Endothelial cell of umbilical vein (primary cell): Measurements from ENCODE around the gene ZNF232. TPM values are rescaled to one million over a fixed set of nuclear protein-coding genes. Genes with fewer than 3 reads are reported as not detected.

Source experiments
- BruUV-seq: library from RNA; stranded (reverse); fragments of 400-500 nt; replicated peaks from 2 replicates; lab custom pipeline; 2021; lab: Mats Ljungman, UMichigan
- CTCF ChIA-PET: fragments of 300-600, 350-600 bp; sonication (Branson Sonifier 250); formaldehyde crosslinking; loops from one replicate; lab custom pipeline; 2021; ENCODE audit warnings: antibody characterized with exemption, inconsistent platforms; lab: Charles Lee
- POLR2A ChIA-PET: fragments of 300-600, 350-600 bp; sonication (Branson Sonifier 250); formaldehyde crosslinking; loops from one replicate; lab custom pipeline; 2021; ENCODE audit warnings: antibody characterized with exemption, inconsistent platforms; lab: Charles Lee
- DNase-seq: peaks from one replicate; pipeline ENCODE4 v3.0.0-alpha.2; 2011; ENCODE audit warnings: low read depth, low spot score
- FAIRE-seq: peaks from 2 replicates; lab custom pipeline; 2011; peaks lifted over from hg19 to GRCh38; lab: Jason Lieb, UNC
- H2AFZ ChIP-seq: 2 replicates; pipeline ENCODE4 v1.6.0; 2012; ENCODE audit warnings: low read depth, low read length, control low read depth, inconsistent platforms
- H3K27ac ChIP-seq: 2 replicates; pipeline ENCODE4 v1.5.1; 2011; ENCODE audit warnings: low read depth, mild to moderate bottlenecking, control low read depth, low read length, moderate library complexity; ENCODE audit not compliant: insufficient read depth
- H3K27me3 ChIP-seq, 2 experiments: 2 replicates each; pipeline versions ENCODE4 v1.6.0 to v1.6.1; 2011; ENCODE audit warnings: low read length in 2 of 2, mixed read lengths in 1 of 2; ENCODE audit not compliant: control insufficient read depth in 2 of 2, insufficient read depth in 2 of 2
- H3K36me3 ChIP-seq, 2 experiments: 2 replicates in 1 of 2; 3 replicates in 1 of 2; pipeline ENCODE4 v1.5.1; 2011; ENCODE audit warnings: low read length in 2 of 2, mild to moderate bottlenecking in 1 of 2, moderate library complexity in 1 of 2; ENCODE audit not compliant: control insufficient read depth in 2 of 2, insufficient read depth in 2 of 2; ENCODE audit errors: extremely low read depth in 1 of 2
- H3K4me1 ChIP-seq: 3 replicates; pipeline ENCODE4 v1.5.1; 2011; ENCODE audit warnings: mild to moderate bottlenecking, low read length; ENCODE audit not compliant: control insufficient read depth, insufficient read depth; ENCODE audit errors: extremely low read depth
- H3K4me2 ChIP-seq: 2 replicates; pipeline ENCODE4 v1.6.1; 2011; ENCODE audit warnings: low read length, control low read depth, mixed read lengths; ENCODE audit not compliant: insufficient read depth
- H3K4me3 ChIP-seq, 3 experiments: fragments of 200-600 bp in 1 of 3; sonication (generic), shearing (Covaris generic) in 1 of 3; replicated peaks in 1 of 3; 2 replicates each; pipeline ENCODE4 v1.5.1; 2011 to 2016; ENCODE audit warnings: control low read depth in 3 of 3, low read length in 3 of 3, mild to moderate bottlenecking in 2 of 3, inconsistent platforms in 1 of 3, low read depth in 1 of 3, moderate library complexity in 1 of 3; ENCODE audit not compliant: insufficient read depth in 1 of 3
- H3K79me2 ChIP-seq: 2 replicates; pipeline ENCODE4 v1.6.0; 2012; ENCODE audit warnings: low read length, inconsistent platforms; ENCODE audit not compliant: control insufficient read depth, insufficient read depth
- H3K9ac ChIP-seq: replicated peaks from 2 replicates; pipeline ENCODE3; 2011; ENCODE audit warnings: low read length, control low read depth; ENCODE audit not compliant: insufficient read depth; ENCODE audit errors: extremely low read depth
- H3K9me1 ChIP-seq: replicated peaks from 3 replicates; pipeline ENCODE4 v1.6.0; 2011; ENCODE audit warnings: mild to moderate bottlenecking, low read length; ENCODE audit not compliant: control insufficient read depth, insufficient read depth; ENCODE audit errors: extremely low read depth
- H3K9me3 ChIP-seq: replicated peaks from 2 replicates; pipeline ENCODE4 v1.5.1; 2012; ENCODE audit warnings: low read length, inconsistent platforms; ENCODE audit not compliant: control insufficient read depth, insufficient read depth
- H4K20me1 ChIP-seq: replicated peaks from 2 replicates; pipeline ENCODE3; 2011; ENCODE audit warnings: mild to moderate bottlenecking, low read length; ENCODE audit not compliant: control insufficient read depth, insufficient read depth; ENCODE audit errors: extremely low read depth
- CTCF ChIP-seq, 2 donors: IDR thresholded peaks; 1 replicate in 1 of 2; 2 replicates in 1 of 2; pipeline ENCODE4 v1.5.1; 2011; ENCODE audit warnings: low read length in 2 of 2, mild to moderate bottlenecking in 2 of 2, moderate library complexity in 2 of 2, control low read depth in 1 of 2, inconsistent platforms in 1 of 2, low read depth in 1 of 2; ENCODE audit not compliant: insufficient read depth in 1 of 2; ENCODE audit errors: extremely low read depth in 1 of 2
- EZH2 ChIP-seq: IDR thresholded peaks from 2 replicates; pipeline ENCODE4 v1.6.1; 2012; ENCODE audit warnings: borderline replicate concordance, low read depth, mild to moderate bottlenecking, moderate library complexity, low read length, inconsistent platforms; ENCODE audit not compliant: severe bottlenecking
- FOS ChIP-seq: IDR thresholded peaks from 2 replicates; pipeline ENCODE4 v1.6.1; 2011; ENCODE audit warnings: mild to moderate bottlenecking, low read length, moderate library complexity, borderline replicate concordance; ENCODE audit not compliant: insufficient read depth
- GATA2 ChIP-seq: IDR thresholded peaks from 2 replicates; pipeline ENCODE4 v1.7.0; 2011; ENCODE audit warnings: low read depth, mild to moderate bottlenecking, moderate library complexity, mixed read lengths, low read length; ENCODE audit not compliant: insufficient read length, insufficient read depth
- JUN ChIP-seq: IDR thresholded peaks from 2 replicates; pipeline ENCODE4 v1.6.1; 2011; ENCODE audit warnings: borderline replicate concordance, low read depth; ENCODE audit not compliant: insufficient read length, insufficient read depth
- MYC ChIP-seq: IDR thresholded peaks from one replicate; pipeline ENCODE4 v1.6.1; 2011; ENCODE audit warnings: mild to moderate bottlenecking, low read depth, low read length
- POLR2A ChIP-seq: IDR thresholded peaks from 2 replicates; pipeline ENCODE4 v1.6.1; 2012; ENCODE audit warnings: low read depth, mild to moderate bottlenecking, control low read depth, low read length
- POLR2AphosphoS5 ChIP-seq: IDR thresholded peaks from 2 replicates; pipeline ENCODE4 v1.6.1; 2012; ENCODE audit warnings: low read depth, mild to moderate bottlenecking, control low read depth, low read length, moderate library complexity; ENCODE audit not compliant: insufficient read depth
- dilution Hi-C: fragments of 300-500 bp; cut with MboI; formaldehyde crosslinking; loops from one replicate; pipeline ENCODE4 v1.15.0; 2019; ENCODE audit warnings: low sequenced_read_pairs; ENCODE audit not compliant: extremely low pct_ligation_motif_present
- intact Hi-C: fragments of 100-400 bp; cut with micrococcal nuclease; formaldehyde crosslinking; loops from one replicate; pipeline ENCODE4 v1.10.0; 2022
- polyA plus RNA-seq, 4 experiments: library from polyadenylated mRNA; depleted of rRNA in 3 of 4; stranded (reverse) in 3 of 4; unstranded in 1 of 4; fragments of >200 nt; gene quantifications; 2 replicates each; pipeline versions ENCODE4 v1.2.1 to v1.2.3, GENCODE V29; 2011 to 2012; ENCODE audit warnings: missing spikeins in 1 of 4
- total RNA-seq: library from RNA; stranded (reverse); gene quantifications from 2 replicates; pipeline ENCODE4 v1.2.3, GENCODE V29; 2021
- TF ChIP-seq, protein P1 (sequence below): IDR thresholded peaks from 2 replicates; pipeline ENCODE4 v1.6.1; 2011; ENCODE audit not compliant: insufficient read depth, insufficient read length

ZNF232 gene
- total and polyA plus RNA-seq, 2 donors (not counting 3 experiments of a cell fraction or from before 2014, with no cell fraction given), result 3.1 to 9.9 TPM

DNA sequence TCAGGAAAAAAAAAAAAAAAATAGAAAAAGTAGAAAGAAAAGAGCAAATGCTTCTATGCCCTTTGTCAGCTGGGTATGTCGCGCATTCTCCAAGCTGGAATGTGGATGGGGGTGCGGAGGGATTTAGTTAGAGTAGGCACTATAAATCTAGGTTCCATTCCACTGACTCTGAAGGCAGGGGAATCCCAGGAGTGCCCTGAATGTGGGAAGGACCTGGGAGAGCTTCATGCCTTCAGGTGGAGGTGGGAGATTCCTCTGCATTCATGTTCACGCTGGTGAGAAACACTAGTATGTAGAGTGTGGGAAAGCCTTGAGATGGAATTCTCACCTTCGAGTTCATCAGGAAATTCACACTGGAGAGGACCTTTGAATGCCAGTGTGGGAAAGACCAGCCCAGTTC lies 12.4 kb downstream of the ZNF232 start:
- Histone ChIP-seq H3K9ac (no peak overlapping the region), H3K4me3 (no peak overlapping the region), H3K9me3 (peaks cover 10% of the 10 kb centered on the region), H3K27me3 (peaks cover 4 to 20% of the 10 kb centered on the region in 2 experiments), H2AFZ (no peak overlapping the region), H4K20me1 (no peaks in the 10 kb centered on the region), H3K27ac (no peak overlapping the region), H3K79me2 (no peaks in the 10 kb centered on the region), H3K9me1 (no peaks in the 10 kb centered on the region), H3K36me3 (no peaks in the 10 kb centered on the region), H3K4me2 (no peak overlapping the region), H3K4me1 (no peaks in the 10 kb centered on the region)
- intact Hi-C loops, result no loop called here
- BruUV-seq, result no TSS peak
- ChIA-PET CTCF (no interaction called here), POLR2A (no interaction called here)
- FAIRE-seq (no peak), DNase-seq (no peak)
- no peak for TF ChIP-seq POLR2AphosphoS5
- TF ChIP-seq CTCF (IDR thresholded peaks at IDR 0.05; ENCODE audit: extremely low read depth in 1 of 2, insufficient read depth in 1 of 2, low read depth in 1 of 2, low read length in 2 of 2), result no peak
- TF ChIP-seq, protein P1, sequence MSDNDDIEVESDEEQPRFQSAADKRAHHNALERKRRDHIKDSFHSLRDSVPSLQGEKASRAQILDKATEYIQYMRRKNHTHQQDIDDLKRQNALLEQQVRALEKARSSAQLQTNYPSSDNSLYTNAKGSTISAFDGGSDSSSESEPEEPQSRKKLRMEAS, result no peak
- TF ChIP-seq POLR2A, result no peak
- no peak for TF ChIP-seq MYC
- no peak for TF ChIP-seq JUN
- TF ChIP-seq EZH2, result no peak
- TF ChIP-seq GATA2, result no peak
- no peak for TF ChIP-seq FOS
- dilution Hi-C loops, result no loop called here
